VCaP (cell line): ENCODE data around the gene GLUL.

Experiments used
- H3K27ac ChIP-seq: fragments of 450-650 bp; 2 replicates; pipeline ENCODE4 v1.5.1; 2017
- TF ChIP-seq, protein P1 (sequence below): fragments of 450-650 bp; conservative IDR thresholded peaks from 2 replicates; pipeline ENCODE4 v1.5.1; 2017; ENCODE audit warnings: mild to moderate bottlenecking, moderate library complexity

GLUL gene

GRCh38 chr1:182376936-182377574 lies 14.5 kb downstream of the GLUL start:
- TF ChIP-seq, protein P1, sequence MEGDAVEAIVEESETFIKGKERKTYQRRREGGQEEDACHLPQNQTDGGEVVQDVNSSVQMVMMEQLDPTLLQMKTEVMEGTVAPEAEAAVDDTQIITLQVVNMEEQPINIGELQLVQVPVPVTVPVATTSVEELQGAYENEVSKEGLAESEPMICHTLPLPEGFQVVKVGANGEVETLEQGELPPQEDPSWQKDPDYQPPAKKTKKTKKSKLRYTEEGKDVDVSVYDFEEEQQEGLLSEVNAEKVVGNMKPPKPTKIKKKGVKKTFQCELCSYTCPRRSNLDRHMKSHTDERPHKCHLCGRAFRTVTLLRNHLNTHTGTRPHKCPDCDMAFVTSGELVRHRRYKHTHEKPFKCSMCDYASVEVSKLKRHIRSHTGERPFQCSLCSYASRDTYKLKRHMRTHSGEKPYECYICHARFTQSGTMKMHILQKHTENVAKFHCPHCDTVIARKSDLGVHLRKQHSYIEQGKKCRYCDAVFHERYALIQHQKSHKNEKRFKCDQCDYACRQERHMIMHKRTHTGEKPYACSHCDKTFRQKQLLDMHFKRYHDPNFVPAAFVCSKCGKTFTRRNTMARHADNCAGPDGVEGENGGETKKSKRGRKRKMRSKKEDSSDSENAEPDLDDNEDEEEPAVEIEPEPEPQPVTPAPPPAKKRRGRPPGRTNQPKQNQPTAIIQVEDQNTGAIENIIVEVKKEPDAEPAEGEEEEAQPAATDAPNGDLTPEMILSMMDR, result no peak
- H3K27ac ChIP-seq, result no peak overlapping the region

DNA sequence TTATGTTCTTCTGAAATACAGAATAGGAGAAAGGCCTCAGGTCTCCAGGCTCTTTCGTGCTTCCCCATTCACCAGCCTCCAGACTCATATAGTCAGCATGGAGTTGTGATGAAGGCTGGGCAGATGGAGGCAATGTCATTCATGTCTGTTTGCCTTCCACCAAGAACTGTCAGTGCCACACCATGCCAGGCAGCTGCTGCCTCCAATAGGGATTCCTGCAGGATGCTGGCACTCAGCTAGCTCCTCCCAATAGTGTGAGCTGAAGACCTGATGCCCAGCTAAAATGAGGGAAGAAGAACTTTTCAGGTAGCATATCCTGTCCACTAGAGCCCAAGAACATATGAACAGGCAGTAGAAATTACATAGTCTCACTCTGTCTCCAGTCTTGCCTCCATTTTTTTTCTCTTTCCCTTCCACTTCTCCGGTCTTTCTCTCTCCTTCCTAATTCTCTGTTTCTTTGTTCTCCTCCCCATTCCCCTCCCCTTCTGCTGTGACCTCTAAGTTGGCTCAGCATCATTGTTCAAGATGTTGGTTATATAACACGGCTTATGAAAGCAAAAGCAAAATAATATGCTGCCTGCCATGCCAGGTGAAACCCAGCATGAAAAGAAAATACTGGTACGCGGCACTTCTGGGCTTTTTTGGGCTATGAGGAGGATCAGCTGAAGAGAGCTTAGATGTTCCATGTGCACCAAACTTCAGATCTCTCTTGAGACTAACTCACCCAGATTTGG lies 17.3 kb downstream of the GLUL start:
- TF ChIP-seq, protein P1, result no peak
- H3K27ac ChIP-seq, result no peak overlapping the region

GRCh38 chr1:182370532-182370931 lies 21.1 kb downstream of the GLUL start:
- TF ChIP-seq, protein P1, result no peak
- H3K27ac ChIP-seq, result no peak overlapping the region

DNA sequence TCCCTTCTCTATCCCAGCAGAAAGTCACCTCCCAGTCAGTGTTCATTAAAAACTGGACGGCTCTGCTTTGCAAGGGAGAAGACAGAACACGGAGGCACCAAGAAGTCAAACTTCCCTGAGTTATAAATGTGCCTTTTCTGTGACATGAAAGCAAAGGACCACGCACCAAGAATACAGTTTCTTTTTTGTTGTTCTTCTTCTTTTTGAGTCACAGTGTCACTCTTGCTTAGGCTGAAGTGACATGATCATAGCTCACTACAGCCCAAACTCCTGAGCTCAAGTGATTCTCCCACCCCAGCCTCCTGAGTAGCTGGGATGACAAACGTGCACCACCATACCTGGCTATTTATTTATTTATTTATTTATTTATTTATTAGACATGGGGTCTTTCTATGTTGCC lies 22.7 kb downstream of the GLUL start:
- no peak overlapping the region for H3K27ac ChIP-seq
- TF ChIP-seq, protein P1, result no peak

DNA sequence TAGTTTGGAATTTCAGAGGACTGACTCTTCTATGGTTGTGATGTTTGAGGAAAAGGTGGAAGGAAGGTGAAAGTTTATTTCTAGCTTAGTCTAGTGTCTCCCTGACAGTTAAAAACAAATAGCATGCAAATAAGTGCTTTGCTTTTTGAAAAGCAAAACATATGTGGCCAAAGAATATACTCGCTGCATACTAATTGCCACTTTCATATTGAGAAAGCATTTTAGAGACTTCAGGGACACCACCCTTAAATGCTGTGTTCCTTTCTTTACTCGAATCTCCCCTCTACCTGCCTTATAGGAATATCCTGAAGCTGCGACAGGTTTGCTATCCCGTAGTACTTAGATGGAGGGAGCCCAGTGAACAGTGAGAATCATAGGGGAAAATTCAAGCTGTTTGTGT lies 23.2 kb downstream of the GLUL start:
- TF ChIP-seq, protein P1, result no peak
- no peak overlapping the region for H3K27ac ChIP-seq

DNA sequence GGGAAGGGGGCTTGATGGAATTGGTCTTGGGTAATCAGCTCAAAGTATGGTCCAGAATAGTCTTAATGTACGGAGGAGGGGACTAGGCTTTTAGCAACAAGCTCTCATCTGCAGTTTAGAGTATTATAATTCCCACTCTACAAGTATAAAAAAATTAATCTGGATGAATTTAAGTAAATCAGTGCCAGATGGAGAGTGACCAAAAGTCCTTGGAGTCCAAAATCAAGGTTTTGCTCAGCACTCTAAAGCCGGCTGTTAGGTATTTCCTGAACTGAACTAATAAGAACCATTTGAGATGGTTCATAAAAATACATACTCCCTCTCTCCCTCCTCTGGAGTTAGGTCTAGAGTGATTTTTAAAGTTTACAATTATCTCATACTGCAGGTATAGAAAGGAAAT lies 23.7 kb downstream of the GLUL start:
- H3K27ac ChIP-seq, result no peak overlapping the region

GRCh38 chr1:182366596-182366995 lies 25.0 kb downstream of the GLUL start:
- H3K27ac ChIP-seq, result no peak overlapping the region
- TF ChIP-seq, protein P1, result no peak

More for the DNA sequence above, 23.7 kb downstream of the GLUL start:
- TF ChIP-seq, protein P1, result no peak
